HG02943 (cell line): Measurements from ENCODE around the gene ITGA8.
"Not testable (repeated sequence)": the region's sequence is repeated elsewhere in the genome, so short reads cannot be mapped to it uniquely, and the experiment has no call there.

Experiments
- ATAC-seq: cut with Tn5 transposase; IDR thresholded peaks from one replicate; pipeline ENCODE4 v1.9.1; 2021; ENCODE audit warnings: mild to moderate bottlenecking, low read depth, moderate library complexity; ENCODE audit not compliant: unreplicated experiment

ITGA8 gene

GRCh38 chr10:15567952-15568351 is 151.8 kb downstream of the ITGA8 start:
- no peak for ATAC-seq

GRCh38 chr10:15563246-15563645 is 156.5 kb downstream of the ITGA8 start:
- ATAC-seq = no peak

DNA sequence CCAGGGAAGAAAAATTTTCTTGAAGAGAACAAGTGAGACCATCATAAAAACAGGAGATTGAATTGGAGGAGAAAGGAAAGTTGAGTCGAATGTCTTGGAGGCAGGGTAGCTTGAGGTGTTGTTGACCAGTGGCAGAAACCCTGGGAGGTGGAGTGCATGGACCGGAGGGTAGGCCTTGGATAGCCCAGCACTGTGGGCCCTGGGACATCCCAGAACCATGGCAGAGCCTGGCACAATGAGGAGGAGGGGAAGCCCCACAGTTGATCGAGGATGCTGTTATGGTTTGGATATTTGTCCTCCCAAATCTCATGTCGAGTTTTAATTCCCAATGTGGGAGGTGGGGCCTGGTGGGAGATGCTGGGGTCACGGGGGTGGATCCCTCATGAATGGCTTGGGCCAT is 157.1 kb downstream of the ITGA8 start:
- ATAC-seq = no peak

- no peak for ATAC-seq
These were observed 157.6 kb downstream of the ITGA8 start for GRCh38 chr10:15562116-15562515.

- no peak for ATAC-seq
These were observed 161.6 kb downstream of the ITGA8 start for GRCh38 chr10:15558136-15558535.

DNA sequence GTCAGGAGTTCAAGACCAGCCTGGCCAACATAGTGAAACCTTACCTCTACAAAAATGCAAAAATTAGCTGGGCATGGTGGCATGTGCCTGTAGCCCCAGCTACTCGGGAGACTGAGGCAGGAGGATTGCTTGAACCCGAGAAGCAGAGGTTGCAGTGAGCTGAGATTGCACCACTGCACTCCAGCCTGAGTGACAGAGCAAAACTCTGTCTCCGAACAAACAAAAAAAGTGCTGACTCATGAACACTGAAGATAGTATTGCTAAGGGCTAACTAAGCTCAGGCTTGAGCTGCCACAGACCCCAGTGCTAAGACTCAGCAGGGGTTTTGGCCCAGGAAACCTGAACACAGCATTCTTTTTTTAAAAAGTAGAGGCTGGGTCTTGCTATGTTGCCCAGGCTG is 162.6 kb downstream of the ITGA8 start:
- ATAC-seq = not testable (repeated sequence)

GRCh38 chr10:15550950-15551349 is 168.8 kb downstream of the ITGA8 start:
- ATAC-seq = no peak

DNA sequence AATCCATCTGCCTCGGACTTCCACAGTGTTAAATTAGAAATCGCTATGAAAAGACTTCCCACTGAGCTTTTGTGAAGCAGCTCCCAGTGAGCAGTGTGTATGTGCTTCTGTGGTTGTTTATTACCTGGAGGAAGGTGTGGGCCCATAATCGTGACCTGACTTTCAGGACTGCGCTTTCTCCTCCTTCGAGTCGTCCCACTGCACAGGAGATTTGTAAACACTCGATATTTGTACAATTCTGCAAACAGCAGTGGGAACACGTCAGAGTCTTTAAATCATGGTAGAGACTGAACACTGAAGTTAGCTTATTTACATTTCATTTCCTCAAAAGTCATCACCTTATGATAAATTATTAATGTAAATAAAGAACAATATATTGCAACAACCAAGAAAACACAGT is 171.4 kb downstream of the ITGA8 start:
- no peak for ATAC-seq

- no peak for ATAC-seq
These were observed 173.1 kb downstream of the ITGA8 start for GRCh38 chr10:15546606-15547005.

- no peak for ATAC-seq
These were observed 173.8 kb downstream of the ITGA8 start for GRCh38 chr10:15545884-15546283.

DNA sequence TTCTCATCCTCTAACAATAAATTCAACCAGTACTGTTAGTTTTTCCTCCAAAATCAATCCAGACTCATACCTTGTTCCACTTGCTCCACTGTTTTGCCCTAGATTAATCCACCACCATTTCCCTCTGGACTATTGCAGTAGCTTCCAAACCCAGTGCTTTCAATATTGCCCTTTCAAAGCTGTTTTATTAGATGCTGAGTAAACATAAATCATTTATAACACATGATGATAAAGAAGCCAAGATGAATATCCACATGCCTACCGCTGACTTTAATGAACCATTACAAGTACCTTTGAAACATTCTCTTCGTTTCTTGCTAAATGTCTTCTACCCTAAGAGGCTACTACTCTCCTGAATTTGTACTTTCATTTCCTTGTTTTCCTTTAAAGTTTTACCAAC is 174.5 kb downstream of the ITGA8 start:
- ATAC-seq = no peak

- no peak for ATAC-seq
These were observed 175.7 kb downstream of the ITGA8 start for GRCh38 chr10:15543994-15544393.

DNA sequence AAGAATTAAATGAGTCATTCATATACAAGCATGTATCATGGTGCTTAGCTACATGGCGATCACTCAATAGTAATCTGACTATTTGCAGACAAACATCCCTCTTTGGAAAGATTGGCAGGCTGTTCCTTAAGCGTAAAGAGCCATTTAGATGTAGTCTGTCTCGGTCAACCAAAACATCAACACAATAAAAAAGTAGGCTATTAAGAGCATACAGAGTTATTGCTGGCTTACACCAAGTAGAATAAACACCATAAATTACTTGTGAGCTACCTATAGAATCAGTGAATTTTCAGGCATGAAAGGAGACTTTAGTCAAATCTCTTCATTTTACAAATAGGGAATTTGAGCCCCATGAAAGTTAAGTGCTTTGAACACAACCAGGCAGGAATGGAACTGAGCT is 176.9 kb downstream of the ITGA8 start:
- no peak for ATAC-seq

- ATAC-seq = no peak
These were observed 178.3 kb downstream of the ITGA8 start for GRCh38 chr10:15541376-15541775.

DNA sequence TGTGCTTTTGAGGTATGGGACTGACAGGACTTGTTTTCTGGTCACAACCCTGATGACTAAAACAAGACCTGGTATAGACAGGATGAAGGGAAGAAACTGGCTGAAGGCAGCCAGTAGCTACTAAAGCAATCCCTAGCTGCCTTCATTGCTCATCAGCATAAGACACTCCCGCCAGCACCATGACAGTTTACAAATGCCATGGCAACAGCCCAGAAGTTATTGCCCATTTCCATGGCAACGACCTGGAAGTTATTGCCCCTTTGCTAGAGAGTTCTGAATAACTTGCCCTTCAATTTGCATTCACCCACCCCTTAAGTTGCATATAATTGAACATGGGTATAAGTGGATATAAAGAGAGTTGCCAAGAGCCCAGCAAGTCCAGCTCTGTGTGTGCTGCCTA is 179.0 kb downstream of the ITGA8 start:
- no peak for ATAC-seq

DNA sequence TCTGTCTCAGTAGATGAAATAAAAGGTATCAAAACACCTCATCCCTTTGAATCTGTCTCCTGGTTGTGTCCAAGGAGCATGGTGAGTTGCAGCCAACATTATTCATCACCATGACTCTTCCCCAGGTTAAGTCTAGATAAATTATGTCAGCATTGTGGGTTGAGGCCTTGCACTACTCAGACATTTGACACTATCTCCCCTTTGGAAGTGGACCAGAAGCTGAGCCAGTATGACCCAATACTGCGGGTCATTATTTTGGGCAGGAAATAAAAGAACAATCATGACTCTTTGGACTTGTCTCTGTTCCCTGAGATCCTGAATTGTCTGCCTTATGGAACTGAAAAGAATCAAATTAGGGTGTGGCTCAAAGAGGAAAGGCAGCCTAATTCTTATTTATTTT is 180.5 kb downstream of the ITGA8 start:
- no peak for ATAC-seq

DNA sequence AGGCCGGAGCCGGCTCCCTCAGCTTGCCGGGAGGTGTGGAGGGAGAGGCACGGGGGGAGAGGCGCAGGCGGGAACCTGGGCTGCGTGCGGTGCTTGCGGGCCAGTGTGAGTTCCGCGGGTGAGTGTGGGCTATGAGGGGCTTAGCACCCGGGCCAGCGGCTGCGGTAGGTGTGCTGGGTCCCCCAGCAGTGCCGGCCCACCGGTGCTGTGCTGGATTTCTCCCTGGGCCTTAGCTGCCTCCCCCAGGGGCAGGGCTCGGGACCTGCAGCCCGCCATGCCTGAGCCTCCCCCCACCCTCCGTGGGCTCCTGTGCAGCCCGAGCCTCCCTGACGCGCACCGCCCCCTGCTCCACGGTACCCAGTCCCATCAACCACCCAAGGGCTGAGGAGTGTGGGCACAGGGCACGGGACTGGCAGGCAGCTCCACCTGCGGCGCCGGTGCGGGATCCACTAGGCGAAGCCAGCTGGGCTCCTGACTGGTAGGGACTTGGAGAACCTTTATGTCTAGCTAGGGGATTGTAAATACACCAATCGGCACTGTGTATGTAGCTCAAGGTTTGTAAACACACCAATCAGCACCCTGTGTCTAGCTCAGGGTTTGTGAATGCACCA is 184.7 kb downstream of the ITGA8 start:
- not testable (repeated sequence) for ATAC-seq

GRCh38 chr10:15531927-15532722 is 187.6 kb downstream of the ITGA8 start:
- ATAC-seq = no peak

DNA sequence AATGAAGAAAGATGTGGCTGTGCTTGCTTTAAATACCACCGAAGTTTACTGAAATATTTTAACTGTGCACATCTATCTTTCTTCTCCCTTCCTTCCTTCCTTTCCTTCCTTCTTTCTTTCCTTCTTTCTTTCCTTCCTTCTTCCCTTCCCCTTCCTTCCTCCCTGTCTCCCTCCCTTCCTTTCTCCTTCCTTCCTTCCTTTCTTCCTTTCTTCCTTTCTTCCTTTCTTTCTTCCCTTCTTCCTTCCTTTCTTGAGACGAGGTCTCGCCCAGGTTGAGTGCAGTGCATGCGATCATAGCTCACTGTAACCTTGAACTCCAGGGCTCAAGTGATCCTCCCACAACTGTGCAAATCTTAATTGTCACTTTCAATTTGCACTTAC is 190.9 kb downstream of the ITGA8 start:
- ATAC-seq = no peak

- no peak for ATAC-seq
These were observed 193.0 kb downstream of the ITGA8 start for GRCh38 chr10:15526754-15527153.

GRCh38 chr10:15521328-15521903 is 198.3 kb downstream of the ITGA8 start:
- no peak for ATAC-seq

GRCh38 chr10:15518250-15518649 is 201.5 kb downstream of the ITGA8 start:
- ATAC-seq = no peak
